ENCODE data around the gene SREK1IP1. TPM values are rescaled to one million over a fixed set of nuclear protein-coding genes. Genes with fewer than 3 reads are reported as not detected.

Gene SREK1IP1
- total RNA-seq, 1 experiment from 2014 or later = 25.5 TPM

GRCh38 chr5:64790210-64790609 lies 21.7 kb upstream of the SREK1IP1 start:
- Histone ChIP-seq H3K9me3 (ENCODE audit: control insufficient read depth in 1 of 2, insufficient read depth in 1 of 2, low read depth in 1 of 2, low read length in 2 of 2) (no peaks in the 10 kb centered on the region), H2AFZ (ENCODE audit: low read depth, low read length, poor library complexity, severe bottlenecking) (no peak overlapping the region), H3K9me2 (ENCODE audit: insufficient read depth) (no peaks in the 10 kb centered on the region), H3K27ac (ENCODE audit: low read depth, low read length) (no peak overlapping the region), H3K4me1 (ENCODE audit: control insufficient read depth in 1 of 2, insufficient read depth in 2 of 2, low read length in 2 of 2) (0 out of 4 replicates have a peak, but pooled peaks cover 0 to 2% of the 10 kb centered on the region in 2 experiments), H3K79me2 (ENCODE audit: insufficient read depth, low read length) (no peaks in the 10 kb centered on the region), H3K4me3 (replicated peaks in 1 of 2; ENCODE audit: low read depth in 1 of 2, low read length in 2 of 2) (no peak overlapping the region), H4K20me1 (ENCODE audit: insufficient read depth) (no peaks in the 10 kb centered on the region), H3K9ac (ENCODE audit: low read length) (no peak overlapping the region), H3K36me3 (ENCODE audit: control insufficient read depth in 1 of 2, insufficient read depth in 2 of 2, low read length in 2 of 2) (no peaks in the 10 kb centered on the region), H3K4me2 (ENCODE audit: low read length) (no peak overlapping the region), H3K27me3 (ENCODE audit: insufficient read depth, low read length) (no peaks in the 10 kb centered on the region)
- no TSS peak for BruUV-seq (replicated peaks)
- POLR2A ChIA-PET = no interaction called here
- RAD21 ChIA-PET (ENCODE audit: low non-redundant PET in 1 of 2, low total read pairs in 2 of 2, uncharacterized antibody in 2 of 2, unreplicated experiment in 2 of 2) = no interaction called here
- intact Hi-C loops (cut with micrococcal nuclease) = no loop called here
- TF ChIP-seq YY1 (IDR thresholded peaks at IDR 0.05; ENCODE audit: extremely low read depth, insufficient replicate concordance, low read depth, low read length) (no peak), SIN3A (IDR thresholded peaks at IDR 0.05; ENCODE audit: low read depth) (no peak), ZBTB33 (IDR thresholded peaks at IDR 0.05; ENCODE audit: extremely low read depth, insufficient replicate concordance, low read length) (no peak), JUND (IDR thresholded peaks at IDR 0.05) (no peak), EGR1 (IDR thresholded peaks at IDR 0.05; ENCODE audit: low read depth) (no peak), CBX3 (IDR thresholded peaks at IDR 0.05; ENCODE audit: low read depth) (no peak), SP1 (IDR thresholded peaks at IDR 0.05; ENCODE audit: low read depth) (no peak), SRF (IDR thresholded peaks at IDR 0.05; ENCODE audit: low read depth) (no peak), POLR2AphosphoS5 (IDR thresholded peaks at IDR 0.05; ENCODE audit: low read depth, low read length) (no peak), CEBPB (IDR thresholded peaks at IDR 0.05; ENCODE audit: low read depth) (no peak), RAD21 (IDR thresholded peaks at IDR 0.05; ENCODE audit: low read depth) (no peak), POLR2A (IDR thresholded peaks at IDR 0.05; ENCODE audit: borderline replicate concordance, extremely low read depth, insufficient read depth, insufficient read length) (no peak), REST (IDR thresholded peaks at IDR 0.05; ENCODE audit: low read depth) (no peak), EZH2 (IDR thresholded peaks at IDR 0.05) (no peak), EZH2phosphoT487 (IDR thresholded peaks at IDR 0.05; ENCODE audit: borderline replicate concordance) (no peak), ELF1 (IDR thresholded peaks at IDR 0.05; ENCODE audit: borderline replicate concordance, low read depth) (no peak)
- TF ChIP-seq, protein P1, sequence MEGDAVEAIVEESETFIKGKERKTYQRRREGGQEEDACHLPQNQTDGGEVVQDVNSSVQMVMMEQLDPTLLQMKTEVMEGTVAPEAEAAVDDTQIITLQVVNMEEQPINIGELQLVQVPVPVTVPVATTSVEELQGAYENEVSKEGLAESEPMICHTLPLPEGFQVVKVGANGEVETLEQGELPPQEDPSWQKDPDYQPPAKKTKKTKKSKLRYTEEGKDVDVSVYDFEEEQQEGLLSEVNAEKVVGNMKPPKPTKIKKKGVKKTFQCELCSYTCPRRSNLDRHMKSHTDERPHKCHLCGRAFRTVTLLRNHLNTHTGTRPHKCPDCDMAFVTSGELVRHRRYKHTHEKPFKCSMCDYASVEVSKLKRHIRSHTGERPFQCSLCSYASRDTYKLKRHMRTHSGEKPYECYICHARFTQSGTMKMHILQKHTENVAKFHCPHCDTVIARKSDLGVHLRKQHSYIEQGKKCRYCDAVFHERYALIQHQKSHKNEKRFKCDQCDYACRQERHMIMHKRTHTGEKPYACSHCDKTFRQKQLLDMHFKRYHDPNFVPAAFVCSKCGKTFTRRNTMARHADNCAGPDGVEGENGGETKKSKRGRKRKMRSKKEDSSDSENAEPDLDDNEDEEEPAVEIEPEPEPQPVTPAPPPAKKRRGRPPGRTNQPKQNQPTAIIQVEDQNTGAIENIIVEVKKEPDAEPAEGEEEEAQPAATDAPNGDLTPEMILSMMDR (IDR thresholded peaks at IDR 0.05 in 2 of 3, conservative IDR thresholded peaks at IDR 0.05 in 1 of 3; ENCODE audit: borderline replicate concordance in 1 of 3, insufficient read depth in 1 of 3, low read depth in 2 of 3, low read length in 2 of 3) = no peak
- TF ChIP-seq, protein P2, sequence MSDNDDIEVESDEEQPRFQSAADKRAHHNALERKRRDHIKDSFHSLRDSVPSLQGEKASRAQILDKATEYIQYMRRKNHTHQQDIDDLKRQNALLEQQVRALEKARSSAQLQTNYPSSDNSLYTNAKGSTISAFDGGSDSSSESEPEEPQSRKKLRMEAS (IDR thresholded peaks at IDR 0.05) = no peak
- TF ChIP-seq, protein P3, sequence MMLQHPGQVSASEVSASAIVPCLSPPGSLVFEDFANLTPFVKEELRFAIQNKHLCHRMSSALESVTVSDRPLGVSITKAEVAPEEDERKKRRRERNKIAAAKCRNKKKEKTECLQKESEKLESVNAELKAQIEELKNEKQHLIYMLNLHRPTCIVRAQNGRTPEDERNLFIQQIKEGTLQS (IDR thresholded peaks at IDR 0.05) = no peak
- CTCF ChIA-PET = no interaction called here
- ATAC-seq = no peak; the same call in 1 of the 2 replicates
- DNase-seq (ENCODE audit: low read depth, low spot score) = no peak
